ENCODE data around the gene SEMA5A. TPM values are rescaled to one million over a fixed set of nuclear protein-coding genes. Genes with fewer than 3 reads are reported as not detected.

Gene SEMA5A
- total RNA-seq, 1 donor from 2014 or later: 9.3 TPM

DNA sequence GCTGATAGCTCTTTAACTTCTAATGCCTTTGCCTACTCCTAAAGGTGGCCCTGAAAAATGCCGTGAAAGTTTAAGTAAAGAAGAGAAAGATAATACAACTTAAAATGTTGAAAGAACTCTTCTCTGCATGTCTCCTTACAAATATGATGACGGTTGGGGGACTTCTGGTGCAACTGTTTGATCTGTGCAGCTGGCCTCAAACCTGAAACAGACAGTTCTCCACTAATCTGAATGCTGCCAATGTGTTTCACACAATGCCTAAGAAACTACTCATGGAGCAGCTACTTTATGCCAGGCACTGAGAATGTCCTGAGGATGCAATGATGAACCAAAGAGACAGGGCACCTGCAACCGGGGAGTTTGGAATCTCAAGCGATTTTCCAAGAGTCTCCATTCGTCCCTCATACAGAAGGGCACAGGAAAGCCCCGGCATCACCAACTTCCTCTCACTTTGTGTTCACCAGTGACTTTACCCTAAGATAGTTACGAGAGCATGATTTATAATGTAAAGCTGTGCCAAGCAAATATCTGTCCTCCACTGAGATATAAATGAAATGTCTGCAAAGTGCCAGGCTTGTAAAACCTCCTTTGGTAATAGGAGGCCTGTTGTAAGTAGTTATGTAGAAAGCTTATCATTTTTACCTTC lies 455.4 kb downstream of the SEMA5A start:
- no peak for TF ChIP-seq POLR2A (IDR thresholded peaks at IDR 0.05)
- TF ChIP-seq, protein P1, sequence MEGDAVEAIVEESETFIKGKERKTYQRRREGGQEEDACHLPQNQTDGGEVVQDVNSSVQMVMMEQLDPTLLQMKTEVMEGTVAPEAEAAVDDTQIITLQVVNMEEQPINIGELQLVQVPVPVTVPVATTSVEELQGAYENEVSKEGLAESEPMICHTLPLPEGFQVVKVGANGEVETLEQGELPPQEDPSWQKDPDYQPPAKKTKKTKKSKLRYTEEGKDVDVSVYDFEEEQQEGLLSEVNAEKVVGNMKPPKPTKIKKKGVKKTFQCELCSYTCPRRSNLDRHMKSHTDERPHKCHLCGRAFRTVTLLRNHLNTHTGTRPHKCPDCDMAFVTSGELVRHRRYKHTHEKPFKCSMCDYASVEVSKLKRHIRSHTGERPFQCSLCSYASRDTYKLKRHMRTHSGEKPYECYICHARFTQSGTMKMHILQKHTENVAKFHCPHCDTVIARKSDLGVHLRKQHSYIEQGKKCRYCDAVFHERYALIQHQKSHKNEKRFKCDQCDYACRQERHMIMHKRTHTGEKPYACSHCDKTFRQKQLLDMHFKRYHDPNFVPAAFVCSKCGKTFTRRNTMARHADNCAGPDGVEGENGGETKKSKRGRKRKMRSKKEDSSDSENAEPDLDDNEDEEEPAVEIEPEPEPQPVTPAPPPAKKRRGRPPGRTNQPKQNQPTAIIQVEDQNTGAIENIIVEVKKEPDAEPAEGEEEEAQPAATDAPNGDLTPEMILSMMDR (IDR thresholded peaks at IDR 0.05): no peak
- no peaks in the 10 kb centered on the region for H3K9me3 ChIP-seq
- no peaks in the 10 kb centered on the region for H3K4me1 ChIP-seq
- DNase-seq (ENCODE audit: extremely low spot score in 2 of 2): no peak
- no peak overlapping the region for H3K4me3 ChIP-seq
- H3K27me3 ChIP-seq: no peaks in the 10 kb centered on the region
- H3K36me3 ChIP-seq: no peaks in the 10 kb centered on the region
- no peak overlapping the region for H3K27ac ChIP-seq
- intact Hi-C loops (cut with DNase I): no loop called here

DNA sequence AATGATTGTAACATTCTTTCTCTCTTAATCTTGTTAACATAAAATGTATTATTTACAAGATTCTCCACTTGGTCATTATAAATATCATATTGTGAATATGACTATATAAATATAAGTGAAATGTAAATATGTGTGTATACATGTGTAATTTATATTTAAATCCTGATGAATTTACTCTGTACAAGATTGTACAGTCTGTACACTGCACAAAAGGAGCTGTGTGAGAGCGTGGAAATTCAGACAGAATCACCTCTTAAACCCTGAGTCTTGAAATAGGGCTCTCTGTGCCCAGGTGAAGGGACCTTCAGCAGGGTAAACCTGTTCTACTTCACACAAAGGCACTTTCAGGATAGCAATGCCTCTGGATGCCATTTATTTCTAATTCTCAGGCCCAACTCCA lies 456.0 kb downstream of the SEMA5A start:
- Histone ChIP-seq H3K4me1 (no peaks in the 10 kb centered on the region), H3K27ac (no peak overlapping the region), H3K27me3 (no peaks in the 10 kb centered on the region), H3K9me3 (no peaks in the 10 kb centered on the region), H3K36me3 (no peaks in the 10 kb centered on the region), H3K4me3 (no peak overlapping the region)
- TF ChIP-seq, protein P1 (IDR thresholded peaks at IDR 0.05): no peak
- no peak for TF ChIP-seq POLR2AphosphoS5 (IDR thresholded peaks at IDR 0.05; ENCODE audit: insufficient read depth in 1 of 2, low read depth in 1 of 2)
- intact Hi-C loops (cut with DNase I): no loop called here
- DNase-seq (ENCODE audit: extremely low spot score in 2 of 2): no peak

DNA sequence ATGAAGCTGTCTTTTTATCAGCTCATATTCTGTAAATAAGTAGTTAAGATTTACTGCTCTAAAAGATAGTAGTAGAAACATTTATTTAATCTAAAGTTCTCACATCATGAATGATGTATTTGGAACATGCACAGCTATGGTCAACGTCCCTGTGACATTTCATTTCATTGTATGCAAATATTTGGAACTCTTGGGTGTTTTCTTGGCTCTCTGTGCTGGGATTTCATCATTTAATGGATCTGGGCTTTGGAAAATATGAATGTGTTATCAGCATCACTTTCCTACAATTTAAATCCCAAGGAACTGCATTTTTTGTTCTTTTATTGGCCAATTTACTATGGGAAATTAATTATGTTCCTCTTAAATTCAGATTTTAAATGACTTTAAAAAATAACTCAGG lies 462.9 kb downstream of the SEMA5A start:
- Histone ChIP-seq H3K27ac (no peak overlapping the region), H3K9me3 (no peaks in the 10 kb centered on the region), H3K4me1 (no peaks in the 10 kb centered on the region), H3K4me3 (no peak overlapping the region), H3K36me3 (no peaks in the 10 kb centered on the region), H3K27me3 (no peaks in the 10 kb centered on the region)
- intact Hi-C loops (cut with DNase I): no loop called here
- no peak for DNase-seq (ENCODE audit: extremely low spot score in 2 of 2)
- TF ChIP-seq POLR2A (IDR thresholded peaks at IDR 0.05) (no peak), POLR2AphosphoS5 (IDR thresholded peaks at IDR 0.05; ENCODE audit: insufficient read depth in 1 of 2, low read depth in 1 of 2) (no peak)
- TF ChIP-seq, protein P1 (IDR thresholded peaks at IDR 0.05): no peak

DNA sequence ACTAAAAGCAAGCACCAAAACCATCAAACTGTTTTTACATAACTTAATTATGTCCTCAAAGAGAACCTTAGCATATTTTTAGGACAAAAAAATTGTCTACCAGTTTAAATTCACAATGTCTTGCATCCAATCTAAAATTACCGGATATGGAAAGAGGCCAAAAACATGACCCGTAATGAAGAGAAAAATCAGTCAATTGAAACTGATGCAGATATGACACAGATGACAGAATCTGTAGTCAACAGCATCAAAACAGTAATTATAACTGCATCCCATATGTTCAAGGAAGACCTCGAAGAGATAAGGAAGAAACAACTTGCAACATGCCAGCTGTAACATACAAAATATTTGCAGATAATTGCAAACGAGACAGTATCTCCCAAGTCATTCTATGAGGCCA lies 473.2 kb downstream of the SEMA5A start:
- no peak for DNase-seq (ENCODE audit: extremely low spot score in 2 of 2)
- no peak overlapping the region for H3K4me3 ChIP-seq
- TF ChIP-seq, protein P1 (IDR thresholded peaks at IDR 0.05): no peak
- TF ChIP-seq POLR2A (IDR thresholded peaks at IDR 0.05) (no peak), POLR2AphosphoS5 (IDR thresholded peaks at IDR 0.05; ENCODE audit: insufficient read depth in 1 of 2, low read depth in 1 of 2) (no peak)
- H3K27me3 ChIP-seq: no peaks in the 10 kb centered on the region
- no peaks in the 10 kb centered on the region for H3K4me1 ChIP-seq
- intact Hi-C loops (cut with DNase I): no loop called here
- no peaks in the 10 kb centered on the region for H3K9me3 ChIP-seq
- H3K36me3 ChIP-seq: no peaks in the 10 kb centered on the region
- H3K27ac ChIP-seq: no peak overlapping the region

DNA sequence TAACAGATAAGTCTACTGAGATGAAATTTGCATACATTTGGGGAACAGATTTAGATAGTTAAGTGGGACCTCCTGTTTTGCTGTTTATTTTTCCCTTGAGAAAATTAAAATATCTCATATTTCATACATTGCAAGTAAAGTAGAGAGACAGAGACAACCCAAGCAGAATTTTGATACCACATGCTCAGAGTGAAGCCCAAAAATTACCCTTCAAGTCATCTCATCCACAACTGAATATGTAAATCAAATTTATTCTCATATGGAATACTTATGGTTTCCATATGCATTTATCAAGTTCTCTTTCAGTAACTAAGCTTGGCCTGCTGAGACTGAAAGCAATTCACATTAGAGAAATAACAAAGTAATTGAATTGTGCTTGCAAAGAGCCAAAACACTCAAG lies 474.4 kb downstream of the SEMA5A start:
- Histone ChIP-seq H3K27me3 (no peaks in the 10 kb centered on the region), H3K4me1 (no peaks in the 10 kb centered on the region), H3K27ac (no peak overlapping the region), H3K9me3 (no peaks in the 10 kb centered on the region), H3K4me3 (no peak overlapping the region), H3K36me3 (no peaks in the 10 kb centered on the region)
- intact Hi-C loops (cut with DNase I): no loop called here
- TF ChIP-seq POLR2A (IDR thresholded peaks at IDR 0.05): no peak
- TF ChIP-seq, protein P1 (IDR thresholded peaks at IDR 0.05): no peak
- TF ChIP-seq POLR2AphosphoS5 (IDR thresholded peaks at IDR 0.05; ENCODE audit: insufficient read depth in 1 of 2, low read depth in 1 of 2): no peak
- DNase-seq (ENCODE audit: extremely low spot score in 2 of 2): no peak
